NCI-H128 (cell line): ENCODE data around the gene GMDS.

ENCODE experiments used
- DNase-seq: peaks from one replicate; lab custom pipeline; 2025; ENCODE audit not compliant: unreplicated experiment; lab: John Stamatoyannopoulos, UW

GMDS gene

GRCh38 chr6:1636971-1637871 lies 608.2 kb downstream of the GMDS start:
- DNase-seq, result no peak

GRCh38 chr6:1636272-1636825 lies 609.1 kb downstream of the GMDS start:
- DNase-seq, result no peak

- DNase-seq, result no peak
These were observed 609.9 kb downstream of the GMDS start for GRCh38 chr6:1635305-1636010.

GRCh38 chr6:1634081-1634480 lies 611.3 kb downstream of the GMDS start:
- no peak for DNase-seq

- no peak for DNase-seq
These were observed 611.9 kb downstream of the GMDS start for GRCh38 chr6:1633366-1634021.

GRCh38 chr6:1631251-1631650 lies 614.2 kb downstream of the GMDS start:
- DNase-seq, result no peak

GRCh38 chr6:1630771-1631217 lies 614.6 kb downstream of the GMDS start:
- DNase-seq, result no peak

- DNase-seq, result no peak
These were observed 615.1 kb downstream of the GMDS start for GRCh38 chr6:1630212-1630770.

- no peak for DNase-seq
These were observed 616.1 kb downstream of the GMDS start for GRCh38 chr6:1629316-1629715.

GRCh38 chr6:1627827-1628560 lies 617.4 kb downstream of the GMDS start:
- no peak for DNase-seq

GRCh38 chr6:1626481-1626880 lies 618.9 kb downstream of the GMDS start:
- no peak for DNase-seq

GRCh38 chr6:1625794-1626435 lies 619.5 kb downstream of the GMDS start:
- DNase-seq, result no peak

- DNase-seq, result no peak
These were observed 620.3 kb downstream of the GMDS start for GRCh38 chr6:1624851-1625781.

- no peak for DNase-seq
These were observed 621.2 kb downstream of the GMDS start for GRCh38 chr6:1624058-1624850.

- no peak for DNase-seq
These were observed 621.7 kb downstream of the GMDS start for GRCh38 chr6:1623769-1624057.

GRCh38 chr6:1622851-1623768 lies 622.3 kb downstream of the GMDS start:
- DNase-seq, result no peak

GRCh38 chr6:1622220-1622850 lies 623.1 kb downstream of the GMDS start:
- no peak for DNase-seq
